Measurements from ENCODE around the gene MSL1. TPM values are rescaled to one million over a fixed set of nuclear protein-coding genes. Genes with fewer than 3 reads are reported as not detected.

Gene MSL1
- total and polyA plus RNA-seq, 2 of the 13 experiments (the other 11 are each of a cell fraction or from before 2014, with no cell fraction given), result 63.8 to 88.5 TPM

DNA sequence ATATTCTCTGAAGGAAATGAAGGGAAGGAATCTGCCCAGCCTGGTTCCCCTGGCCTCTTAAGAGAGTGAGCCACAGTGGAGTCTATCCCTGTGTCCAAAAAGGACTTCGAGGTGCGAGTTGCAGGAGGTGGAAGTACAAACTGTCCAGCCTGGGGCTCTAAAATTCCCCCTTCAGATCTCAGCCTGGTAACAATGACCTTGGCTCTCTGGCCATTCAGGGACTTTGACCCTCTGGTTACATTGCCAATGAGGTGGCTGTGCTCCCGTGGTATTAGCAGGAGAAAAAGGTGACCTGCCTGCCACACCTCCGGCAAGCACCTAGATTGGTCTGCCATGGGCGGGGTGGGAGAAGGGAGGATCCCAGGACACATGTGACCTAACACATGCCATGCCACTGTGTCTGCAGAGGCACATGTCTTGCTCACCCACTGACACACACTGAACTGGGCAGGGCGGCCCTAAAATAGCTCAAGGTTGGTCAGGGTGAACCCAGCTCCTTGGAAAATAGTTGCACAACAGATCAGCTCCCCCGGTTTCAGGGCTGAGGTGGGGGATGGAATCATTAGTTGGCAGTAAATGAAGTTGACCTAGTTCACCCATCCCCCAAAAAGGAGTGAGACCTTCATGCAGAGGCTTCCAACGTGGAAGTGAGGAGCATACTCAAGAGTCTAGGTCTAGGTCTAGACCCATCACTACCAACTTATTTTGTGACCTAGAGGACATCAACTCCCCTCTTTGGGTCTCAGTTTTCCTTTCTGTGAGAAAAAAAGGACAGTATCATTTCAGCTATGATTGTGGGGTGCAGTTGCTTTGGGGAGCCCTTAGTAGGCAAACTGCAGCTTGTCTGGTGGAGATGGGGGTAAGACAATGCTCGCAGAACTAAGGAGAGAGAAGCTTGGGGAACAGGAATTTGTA lies 23.6 kb upstream of the MSL1 start (continued):
- TF ChIP-seq GZF1 (CRISPR knock-in tag; IDR thresholded peaks at IDR 0.05) (peak; percentile 80; the same call in 1 of the 2 replicates), ZSCAN31 (CRISPR knock-in tag; IDR thresholded peaks at IDR 0.05; ENCODE audit: low read depth) (no peak; the same call in 1 of the 2 replicates), FOXK2 (IDR thresholded peaks at IDR 0.05) (no peak), RELA (CRISPR knock-in tag; IDR thresholded peaks at IDR 0.05) (no peak; the same call in 1 of the 2 replicates), RAD51 (IDR thresholded peaks at IDR 0.05; ENCODE audit: borderline replicate concordance) (peak; percentile 41; the same call in 1 of the 2 replicates), ZBTB3 (CRISPR knock-in tag; IDR thresholded peaks at IDR 0.05; ENCODE audit: borderline replicate concordance, low read depth) (peak; percentile 18), NCOA1 (CRISPR knock-in tag; IDR thresholded peaks at IDR 0.05) (0 out of 2 replicates have a peak, but pooled peaks have one; percentile 6), CCAR2 (optimal IDR thresholded peaks at IDR 0.05; ENCODE audit: low read depth, low read length) (no peak), ESRRA (CRISPR knock-in tag; IDR thresholded peaks at IDR 0.05; ENCODE audit: low read depth) (peak; percentile 99), FOXK1 (CRISPR knock-in tag; IDR thresholded peaks at IDR 0.05; ENCODE audit: borderline replicate concordance, low read depth) (peak; percentile 71; the same call in 1 of the 2 replicates), ATM (IDR thresholded peaks at IDR 0.05; ENCODE audit: borderline replicate concordance) (no peak), ZBTB25 (CRISPR knock-in tag; IDR thresholded peaks at IDR 0.05) (0 out of 2 replicates have a peak, but pooled peaks have one; percentile 75), BRD4 (CRISPR knock-in tag; IDR thresholded peaks at IDR 0.05) (0 out of 2 replicates have a peak, but pooled peaks have one; percentile 78), HNF1B (CRISPR knock-in tag; IDR thresholded peaks at IDR 0.05) (peak; percentile 90), IKZF4 (CRISPR knock-in tag; IDR thresholded peaks at IDR 0.05; ENCODE audit: borderline replicate concordance, low read depth, not compliant biosample characterization) (peak; percentile 93), MATR3 (CRISPR knock-in tag; IDR thresholded peaks at IDR 0.05) (no peak), ZNF777 (CRISPR knock-in tag; IDR thresholded peaks at IDR 0.05) (0 out of 2 replicates have a peak, but pooled peaks have one; percentile 4), STAT5B (CRISPR knock-in tag; IDR thresholded peaks at IDR 0.05) (no peak), ATF7 (IDR thresholded peaks at IDR 0.05) (no peak), ATF7 (CRISPR knock-in tag; IDR thresholded peaks at IDR 0.05) (peak; percentile 76; the same call in 1 of the 2 replicates), ZFP37 (CRISPR knock-in tag; IDR thresholded peaks at IDR 0.05; ENCODE audit: borderline replicate concordance) (peak; percentile 91; the same call in 1 of the 2 replicates), ZNF343 (CRISPR knock-in tag; IDR thresholded peaks at IDR 0.05) (no peak), SNRNP70 (IDR thresholded peaks at IDR 0.05; ENCODE audit: low read depth, low read length) (no peak), HDAC2 (CRISPR knock-in tag; IDR thresholded peaks at IDR 0.05) (peak; percentile 90), IKZF1 (IDR thresholded peaks at IDR 0.05) (no peak), RFX3 (CRISPR knock-in tag; IDR thresholded peaks at IDR 0.05) (peak; percentile 41), ZNF549 (CRISPR knock-in tag; IDR thresholded peaks at IDR 0.05) (no peak), FOSL1 (CRISPR knock-in tag; IDR thresholded peaks at IDR 0.05; ENCODE audit: borderline replicate concordance) (no peak), MED8 (CRISPR knock-in tag; IDR thresholded peaks at IDR 0.05; ENCODE audit: insufficient replicate concordance) (peak; percentile 91), DDIT3 (CRISPR knock-in tag; IDR thresholded peaks at IDR 0.05) (no peak)
